SU-DHL-6 (cell line): ENCODE data around the gene SPATA7.

Source experiments
- H2AFZ ChIP-seq: fragments of 200-600 bp; sonication (generic); 2 replicates; pipeline ENCODE4 v1.6.1; 2014; ENCODE audit warnings: low read depth, mild to moderate bottlenecking, moderate library complexity, mixed read lengths, antibody characterized with exemption, low read length; ENCODE audit not compliant: severe bottlenecking
- H3F3A ChIP-seq: fragments of 200-600 bp; shearing (Covaris generic); 2 replicates; pipeline ENCODE4 v1.6.0; 2016; ENCODE audit warnings: antibody characterized with exemption, mild to moderate bottlenecking; ENCODE audit not compliant: insufficient read depth
- H3K27ac ChIP-seq: fragments of 200-600 bp; sonication (generic); 2 replicates; pipeline ENCODE4 v1.5.1; 2016; ENCODE audit warnings: low read depth, mild to moderate bottlenecking, low read length, moderate library complexity, mixed read lengths
- H3K27me3 ChIP-seq: fragments of 200-600 bp; sonication (generic), shearing (Covaris generic); 2 replicates; pipeline ENCODE4 v1.6.0; 2014; ENCODE audit warnings: mild to moderate bottlenecking, low read length
- H3K36me3 ChIP-seq: fragments of 200-600 bp; sonication (generic); 2 replicates; pipeline ENCODE4 v1.6.1; 2014; ENCODE audit warnings: mild to moderate bottlenecking, low read length, mixed read lengths
- H3K4me2 ChIP-seq: fragments of 300-600, 200-600 bp; shearing (Covaris generic), sonication (generic); 2 replicates; pipeline ENCODE4 v1.6.0; 2014; ENCODE audit warnings: low read length, low read depth, mild to moderate bottlenecking; ENCODE audit not compliant: poor library complexity, severe bottlenecking
- H3K4me3 ChIP-seq: fragments of 200-600 bp; sonication (generic); 2 replicates; pipeline ENCODE4 v1.5.1; 2014; ENCODE audit warnings: antibody characterized with exemption, low read length, mild to moderate bottlenecking, mixed read lengths; ENCODE audit not compliant: insufficient read depth, poor library complexity, severe bottlenecking
- H3K79me2 ChIP-seq: fragments of 200-600 bp; sonication (generic); 2 replicates; pipeline ENCODE4 v1.6.1; 2014; ENCODE audit warnings: mild to moderate bottlenecking, low read length, moderate library complexity; ENCODE audit not compliant: insufficient read depth
- H3K9ac ChIP-seq: fragments of 200-600 bp; sonication (generic); 2 replicates; pipeline ENCODE4 v1.7.0; 2014; ENCODE audit warnings: mild to moderate bottlenecking, low read length
- H3K9me2 ChIP-seq: fragments of 200-600 bp; sonication (generic); replicated peaks from 2 replicates; pipeline ENCODE4 v1.6.1; 2014; ENCODE audit warnings: low read length; ENCODE audit not compliant: insufficient read depth
- H3K9me3 ChIP-seq: fragments of 200-600 bp; sonication (generic); 2 replicates; pipeline ENCODE4 v1.6.1; 2014; ENCODE audit warnings: low read length, mixed read lengths; ENCODE audit not compliant: insufficient read depth
- H4K20me1 ChIP-seq: fragments of 200-600 bp; sonication (generic); 2 replicates; pipeline ENCODE4 v1.6.1; 2014; ENCODE audit warnings: low read depth, mild to moderate bottlenecking, antibody characterized with exemption, low read length, moderate library complexity, mixed read lengths
- CTCF ChIP-seq: fragments of 200-600 bp; sonication (generic); IDR thresholded peaks from one replicate; pipeline ENCODE4 v1.5.1; 2017; ENCODE audit warnings: antibody characterized with exemption, mild to moderate bottlenecking, low read length, moderate library complexity; ENCODE audit not compliant: insufficient read depth, poor library complexity, severe bottlenecking
- EZH2phosphoT487 ChIP-seq: fragments of 200-600 bp; sonication (generic), shearing (Covaris generic); conservative IDR thresholded peaks from 2 replicates; pipeline ENCODE4 v1.6.1; 2018; ENCODE audit warnings: mild to moderate bottlenecking, antibody characterized with exemption, low read length, moderate library complexity, mixed read lengths

The SPATA7 gene

GRCh38 chr14:88478931-88479330 is 93.5 kb downstream of the SPATA7 start:
- H2AFZ ChIP-seq: no peak overlapping the region
- H3K9me3 ChIP-seq: no peaks in the 10 kb centered on the region
- H3K9ac ChIP-seq: no peak overlapping the region
- H3K9me2 ChIP-seq: no peaks in the 10 kb centered on the region
- H3K27ac ChIP-seq: no peak overlapping the region
- H3K27me3 ChIP-seq: no peaks in the 10 kb centered on the region
- H3K79me2 ChIP-seq: no peaks in the 10 kb centered on the region
- H3K4me2 ChIP-seq: no peak overlapping the region
- no peak overlapping the region for H3K4me3 ChIP-seq
- TF ChIP-seq EZH2phosphoT487 (no peak), CTCF (no peak)
- no peaks in the 10 kb centered on the region for H3K36me3 ChIP-seq
- H4K20me1 ChIP-seq: no peaks in the 10 kb centered on the region
- no peaks in the 10 kb centered on the region for H3F3A ChIP-seq

DNA sequence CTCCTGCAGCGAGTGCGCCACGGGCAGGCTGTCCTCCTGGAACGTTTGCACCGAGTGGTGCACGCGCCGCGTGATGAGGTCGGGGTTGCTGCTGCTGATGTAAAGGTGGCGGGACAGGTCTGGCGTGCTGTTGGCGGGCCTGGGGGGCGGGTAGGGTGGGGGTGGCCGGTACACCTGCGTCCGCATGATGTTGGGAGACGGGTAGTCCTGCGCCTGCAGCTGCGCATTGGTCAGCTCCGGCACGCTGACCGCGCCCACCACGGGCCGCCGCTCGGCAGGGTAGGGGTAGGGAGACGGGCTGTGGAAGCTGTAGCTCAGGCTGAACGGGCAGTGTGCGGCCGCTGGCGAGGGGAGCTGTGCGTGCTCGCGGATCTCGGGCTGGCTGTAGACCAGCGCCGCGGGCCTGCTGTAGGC is 94.1 kb downstream of the SPATA7 start:
- Histone ChIP-seq H3K79me2 (no peaks in the 10 kb centered on the region), H4K20me1 (no peaks in the 10 kb centered on the region), H3K36me3 (no peaks in the 10 kb centered on the region), H3K9me2 (no peaks in the 10 kb centered on the region), H3K4me2 (no peak overlapping the region), H3K9ac (no peak overlapping the region), H2AFZ (no peak overlapping the region), H3K27ac (no peak overlapping the region), H3F3A (no peaks in the 10 kb centered on the region), H3K27me3 (no peaks in the 10 kb centered on the region), H3K4me3 (no peak overlapping the region), H3K9me3 (no peaks in the 10 kb centered on the region)
- TF ChIP-seq EZH2phosphoT487: no peak
- TF ChIP-seq CTCF: no peak

DNA sequence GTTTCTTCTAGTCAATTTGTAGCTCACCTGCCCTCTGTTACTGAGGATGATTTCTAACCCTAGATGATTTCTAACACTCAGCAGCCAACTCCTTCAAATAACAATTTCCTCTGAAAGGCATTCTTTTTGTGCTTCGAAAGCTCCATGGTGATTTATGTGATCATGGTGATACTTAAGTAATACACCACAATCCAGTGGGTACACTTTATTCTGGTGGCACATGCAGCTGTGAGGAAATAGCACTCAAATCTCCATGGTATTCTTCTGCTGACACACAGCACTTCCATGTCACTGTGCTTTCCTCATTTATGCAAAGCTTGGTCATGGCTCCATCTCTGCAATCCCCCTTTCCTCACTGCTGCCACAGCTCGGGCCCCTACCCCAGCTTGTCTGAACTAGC is 95.6 kb downstream of the SPATA7 start:
- H3F3A ChIP-seq: no peaks in the 10 kb centered on the region

More for the DNA sequence above, 95.6 kb downstream of the SPATA7 start:
- H3K4me3 ChIP-seq: no peak overlapping the region
- no peak overlapping the region for H3K9ac ChIP-seq
- H3K27ac ChIP-seq: no peak overlapping the region
- no peak overlapping the region for H2AFZ ChIP-seq
- no peaks in the 10 kb centered on the region for H3K9me3 ChIP-seq
- no peaks in the 10 kb centered on the region for H3K79me2 ChIP-seq
- H3K27me3 ChIP-seq: no peaks in the 10 kb centered on the region
- H3K36me3 ChIP-seq: no peaks in the 10 kb centered on the region
- H4K20me1 ChIP-seq: no peaks in the 10 kb centered on the region
- H3K9me2 ChIP-seq: no peaks in the 10 kb centered on the region
- no peak for TF ChIP-seq CTCF
- TF ChIP-seq EZH2phosphoT487: no peak
- H3K4me2 ChIP-seq: no peak overlapping the region
